ENCODE results near the gene OR8B3. TPM values are rescaled to one million over a fixed set of nuclear protein-coding genes. Genes with fewer than 3 reads are reported as not detected.

The OR8B3 gene
- total and polyA plus RNA-seq, 10 of the 15 experiments (the other 5 are each of a cell fraction or from before 2014, with no cell fraction given): not detected

DNA sequence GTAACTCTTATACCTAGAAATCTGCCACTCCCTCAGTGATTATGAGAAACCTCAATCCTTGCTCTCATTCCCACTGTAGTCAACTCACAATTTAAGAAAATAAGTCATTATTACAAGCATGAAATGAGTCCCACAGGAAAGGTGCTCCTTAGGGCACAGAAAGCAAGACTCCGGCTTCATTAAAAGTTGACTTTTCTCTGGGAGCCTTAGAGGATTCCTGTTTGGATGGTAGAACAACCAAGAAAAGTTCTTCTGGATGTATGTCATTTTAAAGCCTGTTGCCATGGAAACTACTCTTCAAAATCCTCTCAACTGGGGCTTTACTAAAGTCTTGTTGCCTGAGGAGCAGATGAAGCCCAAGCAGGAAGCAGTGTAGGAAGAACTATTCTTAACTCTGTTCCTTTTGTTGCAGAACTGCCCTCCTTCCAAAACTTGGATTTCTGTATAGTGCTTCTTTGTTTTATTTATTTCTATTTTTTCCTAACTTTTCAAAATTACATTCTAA, 46.9 kb upstream of the OR8B3 start, which contains the start of gene OR8B8:
Gene OR8B8, minus strand, starts transcription at position 51 of the 505 bp plus-strand sequence. CDS start 4,611 bp downstream, outside the sequence.
- no peak for FAIRE-seq
- RAD21 ChIA-PET (ENCODE audit: unreplicated experiment): no interaction called here

More for the DNA sequence above, 46.9 kb upstream of the OR8B3 start, which contains the start of gene OR8B8:
- WGBS (ENCODE audit: insufficient coverage, insufficient replicate concordance, low lambda C conversion rate, missing lambda C conversion rate): 76% methylated on average over 1 of the region's 1 CpG
- no peak within 1 kb of the TSS for H3K4me3 ChIP-seq
- no peaks in the 10 kb centered on the region; a peak in 2 of 4 replicates for H3K27me3 ChIP-seq (replicated peaks in 1 of 2; ENCODE audit: control insufficient read depth in 2 of 2, insufficient read depth in 2 of 2, low read length in 1 of 2)
- no peaks in the 10 kb centered on the region for H3K36me3 ChIP-seq (ENCODE audit: control insufficient read depth in 2 of 2, insufficient read depth in 2 of 2, low read length in 1 of 2)
- no TSS peak for BruUV-seq (replicated peaks)
- ChIA-PET SMC1A (ENCODE audit: uncharacterized antibody, unreplicated experiment) (no interaction called here), POLR2A (no interaction called here), CTCF (no interaction called here)
- no peaks in the 10 kb centered on the region for H3K9me3 ChIP-seq (replicated peaks; ENCODE audit: control insufficient read depth, insufficient read depth, low read length)
- intact Hi-C loops (cut with micrococcal nuclease; ENCODE audit: unreplicated experiment) (no loop called here), in situ Hi-C loops (cut with MboI) (no loop called here)
- H2AFZ ChIP-seq (ENCODE audit: control insufficient read depth, low read depth, low read length): no peak within 1 kb of the TSS
- no peak within 1 kb of the TSS for H3K9ac ChIP-seq (ENCODE audit: control insufficient read depth, insufficient read depth, low read length)
- H4K20me1 ChIP-seq (ENCODE audit: control insufficient read depth, insufficient read depth): no peaks in the 10 kb centered on the region
- ATAC-seq (no peak), DNase-seq (ENCODE audit: low read depth, low spot score) (no peak)
- H3K79me2 ChIP-seq (ENCODE audit: control insufficient read depth, insufficient read depth, low read length): no peaks in the 10 kb centered on the region
- no peak within 1 kb of the TSS for H3K27ac ChIP-seq (ENCODE audit: control insufficient read depth, insufficient read depth)
- H3K4me2 ChIP-seq (ENCODE audit: control insufficient read depth, insufficient read depth): no peak within 1 kb of the TSS
- H3K4me1 ChIP-seq (ENCODE audit: control insufficient read depth, insufficient read depth, low read length): no peaks in the 10 kb centered on the region
- TF ChIP-seq MLLT1 (IDR thresholded peaks at IDR 0.05) (no peak), HCFC1 (IDR thresholded peaks at IDR 0.05; ENCODE audit: low read length) (no peak), EGR1 (IDR thresholded peaks at IDR 0.05; ENCODE audit: borderline replicate concordance in 1 of 2, low read depth in 2 of 2, low read length in 2 of 2) (no peak), TARDBP (IDR thresholded peaks at IDR 0.05; ENCODE audit: borderline replicate concordance) (no peak), SMAD5 (IDR thresholded peaks at IDR 0.05; ENCODE audit: low read depth) (no peak), BMI1 (IDR thresholded peaks at IDR 0.05; ENCODE audit: borderline replicate concordance) (no peak), POU2F2 (IDR thresholded peaks at IDR 0.05; ENCODE audit: borderline replicate concordance, low read depth, low read length) (no peak), CREB1 (IDR thresholded peaks at IDR 0.05; ENCODE audit: low read depth) (no peak), TCF3 (IDR thresholded peaks at IDR 0.05; ENCODE audit: borderline replicate concordance, insufficient read depth, low read depth, low read length) (no peak), RUNX3 (IDR thresholded peaks at IDR 0.05; ENCODE audit: low read length) (no peak), PAX8 (IDR thresholded peaks at IDR 0.05) (no peak), ESRRA (IDR thresholded peaks at IDR 0.05; ENCODE audit: low read length) (no peak)
- TF ChIP-seq, protein P1, sequence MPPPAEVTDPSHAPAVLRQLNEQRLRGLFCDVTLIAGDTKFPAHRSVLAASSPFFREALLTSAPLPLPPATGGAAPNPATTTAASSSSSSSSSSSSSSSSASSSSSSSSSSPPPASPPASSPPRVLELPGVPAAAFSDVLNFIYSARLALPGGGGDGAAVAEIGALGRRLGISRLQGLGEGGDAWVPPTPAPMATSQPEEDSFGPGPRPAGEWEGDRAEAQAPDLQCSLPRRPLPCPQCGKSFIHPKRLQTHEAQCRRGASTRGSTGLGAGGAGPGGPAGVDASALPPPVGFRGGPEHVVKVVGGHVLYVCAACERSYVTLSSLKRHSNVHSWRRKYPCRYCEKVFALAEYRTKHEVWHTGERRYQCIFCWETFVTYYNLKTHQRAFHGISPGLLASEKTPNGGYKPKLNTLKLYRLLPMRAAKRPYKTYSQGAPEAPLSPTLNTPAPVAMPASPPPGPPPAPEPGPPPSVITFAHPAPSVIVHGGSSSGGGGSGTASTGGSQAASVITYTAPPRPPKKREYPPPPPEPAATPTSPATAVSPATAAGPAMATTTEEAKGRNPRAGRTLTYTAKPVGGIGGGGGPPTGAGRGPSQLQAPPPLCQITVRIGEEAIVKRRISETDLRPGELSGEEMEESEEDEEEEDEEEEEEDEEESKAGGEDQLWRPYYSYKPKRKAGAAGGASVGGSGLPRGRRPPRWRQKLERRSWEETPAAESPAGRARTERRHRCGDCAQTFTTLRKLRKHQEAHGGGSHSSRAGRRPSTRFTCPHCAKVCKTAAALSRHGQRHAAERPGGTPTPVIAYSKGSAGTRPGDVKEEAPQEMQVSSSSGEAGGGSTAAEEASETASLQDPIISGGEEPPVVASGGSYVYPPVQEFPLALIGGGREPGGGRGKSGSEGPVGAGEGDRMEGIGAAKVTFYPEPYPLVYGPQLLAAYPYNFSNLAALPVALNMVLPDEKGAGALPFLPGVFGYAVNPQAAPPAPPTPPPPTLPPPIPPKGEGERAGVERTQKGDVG (CRISPR knock-in tag; IDR thresholded peaks at IDR 0.05): no peak
- TF ChIP-seq, protein P2, sequence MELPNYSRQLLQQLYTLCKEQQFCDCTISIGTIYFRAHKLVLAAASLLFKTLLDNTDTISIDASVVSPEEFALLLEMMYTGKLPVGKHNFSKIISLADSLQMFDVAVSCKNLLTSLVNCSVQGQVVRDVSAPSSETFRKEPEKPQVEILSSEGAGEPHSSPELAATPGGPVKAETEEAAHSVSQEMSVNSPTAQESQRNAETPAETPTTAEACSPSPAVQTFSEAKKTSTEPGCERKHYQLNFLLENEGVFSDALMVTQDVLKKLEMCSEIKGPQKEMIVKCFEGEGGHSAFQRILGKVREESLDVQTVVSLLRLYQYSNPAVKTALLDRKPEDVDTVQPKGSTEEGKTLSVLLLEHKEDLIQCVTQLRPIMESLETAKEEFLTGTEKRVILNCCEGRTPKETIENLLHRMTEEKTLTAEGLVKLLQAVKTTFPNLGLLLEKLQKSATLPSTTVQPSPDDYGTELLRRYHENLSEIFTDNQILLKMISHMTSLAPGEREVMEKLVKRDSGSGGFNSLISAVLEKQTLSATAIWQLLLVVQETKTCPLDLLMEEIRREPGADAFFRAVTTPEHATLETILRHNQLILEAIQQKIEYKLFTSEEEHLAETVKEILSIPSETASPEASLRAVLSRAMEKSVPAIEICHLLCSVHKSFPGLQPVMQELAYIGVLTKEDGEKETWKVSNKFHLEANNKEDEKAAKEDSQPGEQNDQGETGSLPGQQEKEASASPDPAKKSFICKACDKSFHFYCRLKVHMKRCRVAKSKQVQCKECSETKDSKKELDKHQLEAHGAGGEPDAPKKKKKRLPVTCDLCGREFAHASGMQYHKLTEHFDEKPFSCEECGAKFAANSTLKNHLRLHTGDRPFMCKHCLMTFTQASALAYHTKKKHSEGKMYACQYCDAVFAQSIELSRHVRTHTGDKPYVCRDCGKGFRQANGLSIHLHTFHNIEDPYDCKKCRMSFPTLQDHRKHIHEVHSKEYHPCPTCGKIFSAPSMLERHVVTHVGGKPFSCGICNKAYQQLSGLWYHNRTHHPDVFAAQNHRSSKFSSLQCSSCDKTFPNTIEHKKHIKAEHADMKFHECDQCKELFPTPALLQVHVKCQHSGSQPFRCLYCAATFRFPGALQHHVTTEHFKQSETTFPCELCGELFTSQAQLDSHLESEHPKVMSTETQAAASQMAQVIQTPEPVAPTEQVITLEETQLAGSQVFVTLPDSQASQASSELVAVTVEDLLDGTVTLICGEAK (IDR thresholded peaks at IDR 0.05; ENCODE audit: borderline replicate concordance): no peak

Measured in GM12878 (cell line).